SKM-1 (cell line): Measurements from ENCODE around the gene LTBP2.

ENCODE experiments used
- DNase-seq: peaks from one replicate; lab custom pipeline; 2025; ENCODE audit not compliant: unreplicated experiment; lab: John Stamatoyannopoulos, UW

LTBP2 gene

DNA sequence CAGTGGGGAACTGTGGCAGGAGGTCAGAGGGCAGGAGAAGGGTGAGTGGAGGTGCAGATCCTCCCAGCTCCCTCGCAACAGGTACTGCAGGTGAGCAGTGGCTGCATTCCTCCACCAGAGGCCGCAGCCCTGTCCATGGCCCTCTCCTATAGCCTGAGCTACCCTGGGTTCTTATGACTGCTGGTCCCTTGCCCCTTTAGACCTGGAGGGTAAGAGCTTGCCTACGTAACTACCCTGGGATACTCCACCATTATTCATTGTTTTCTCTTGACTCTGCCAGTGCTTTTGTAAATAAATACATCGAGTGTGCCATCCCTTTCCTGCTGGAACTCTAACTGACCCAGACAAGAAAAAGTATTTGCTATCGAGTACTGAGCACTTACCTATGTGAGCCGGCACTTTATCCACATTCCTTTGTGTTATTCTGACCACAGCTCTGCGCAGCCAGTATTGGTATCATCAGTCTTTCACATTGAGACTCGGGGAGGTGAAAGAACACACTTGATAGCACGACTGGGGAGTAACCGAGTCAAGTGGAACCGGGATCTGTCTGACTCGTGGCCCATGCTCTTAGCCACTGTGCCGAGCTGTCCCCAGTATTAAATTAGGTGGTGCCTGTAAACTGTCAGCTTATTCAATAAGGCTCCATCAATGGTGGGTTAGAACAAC, 38.5 kb downstream of the LTBP2 start:
- DNase-seq: no peak

DNA sequence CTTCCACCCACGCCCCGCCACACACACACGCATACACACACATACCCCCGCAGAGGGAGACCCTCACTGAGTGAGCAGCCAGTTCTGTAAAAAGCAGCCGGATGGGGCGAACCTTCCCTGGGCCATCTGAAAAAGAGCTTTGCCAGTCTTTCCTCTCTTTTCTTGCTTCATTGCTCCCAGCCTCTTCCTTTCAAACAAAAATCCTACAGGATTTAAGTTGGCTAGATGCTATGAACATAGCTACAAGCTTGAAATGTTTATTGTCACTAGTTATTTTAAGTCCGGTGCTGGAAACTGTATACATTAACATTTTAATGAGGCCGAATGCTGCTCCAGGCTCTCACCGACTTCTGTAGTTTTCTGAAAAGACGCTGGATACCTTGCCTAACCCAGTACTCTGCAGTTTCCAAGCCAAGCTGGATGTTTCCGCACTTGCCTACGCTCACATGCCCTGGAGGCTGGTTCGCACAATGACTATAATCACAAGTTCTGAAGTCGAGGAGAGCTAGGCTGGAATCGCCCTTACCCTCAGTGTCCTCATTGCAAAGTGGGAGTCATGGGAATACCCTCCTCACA, 39.2 kb downstream of the LTBP2 start:
- DNase-seq: no peak

DNA sequence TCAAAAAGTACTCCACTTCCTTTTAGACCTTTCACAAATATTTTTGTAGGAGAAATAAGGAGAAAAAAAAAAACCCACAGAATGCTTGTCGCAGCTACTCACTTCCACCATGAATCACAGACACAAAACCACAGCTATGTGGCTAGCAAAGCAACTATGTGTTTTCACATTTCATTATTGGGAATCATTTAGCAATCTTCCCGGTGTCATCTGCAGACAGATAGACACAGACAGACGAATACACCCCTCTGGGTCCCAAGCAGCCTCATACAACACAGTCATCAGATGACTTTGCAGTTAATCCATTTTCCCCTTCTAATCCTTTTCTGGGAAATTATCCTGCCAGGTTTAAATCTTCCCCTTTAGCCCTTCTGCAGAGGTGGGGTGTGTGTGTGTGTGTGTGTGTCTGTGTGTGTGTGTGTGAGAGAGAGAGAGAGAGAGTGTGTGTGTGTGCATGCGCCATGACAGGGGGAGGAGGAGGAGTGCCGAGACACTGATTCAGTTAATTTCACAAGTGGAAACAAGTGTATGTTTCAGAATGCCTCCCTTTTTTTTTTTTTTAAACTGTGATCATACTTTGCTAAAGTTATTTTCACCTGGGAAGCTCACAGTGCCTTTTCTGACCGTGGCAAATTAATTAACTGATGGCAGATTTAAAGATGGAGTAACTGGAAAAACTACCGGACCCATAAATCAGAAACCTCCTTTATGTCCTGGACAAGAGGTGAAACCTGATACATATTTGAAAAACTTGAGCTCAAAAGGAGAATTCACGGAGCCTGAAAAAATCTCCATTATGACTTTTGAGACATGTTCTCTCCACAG, 39.9 kb downstream of the LTBP2 start:
- no peak for DNase-seq

DNA sequence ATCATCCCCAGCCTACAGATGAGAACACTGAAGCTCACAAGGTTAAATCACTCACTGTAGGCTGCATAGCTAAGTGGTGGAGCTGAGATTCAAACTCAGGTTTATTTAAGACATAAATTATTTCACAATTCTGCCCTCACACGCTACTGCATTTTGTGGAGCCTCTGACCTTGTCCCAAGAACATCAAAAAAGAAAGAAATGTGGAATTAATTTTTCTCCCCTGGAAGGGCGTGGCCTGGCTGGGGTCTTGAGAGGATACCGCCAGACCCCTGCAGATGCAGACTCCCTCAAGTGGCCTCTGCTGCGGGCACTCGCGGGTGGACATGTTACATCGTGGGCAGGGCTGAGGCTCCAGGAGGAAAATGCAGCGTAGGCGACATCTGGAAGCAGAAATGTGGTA, 40.6 kb downstream of the LTBP2 start:
- no peak for DNase-seq

DNA sequence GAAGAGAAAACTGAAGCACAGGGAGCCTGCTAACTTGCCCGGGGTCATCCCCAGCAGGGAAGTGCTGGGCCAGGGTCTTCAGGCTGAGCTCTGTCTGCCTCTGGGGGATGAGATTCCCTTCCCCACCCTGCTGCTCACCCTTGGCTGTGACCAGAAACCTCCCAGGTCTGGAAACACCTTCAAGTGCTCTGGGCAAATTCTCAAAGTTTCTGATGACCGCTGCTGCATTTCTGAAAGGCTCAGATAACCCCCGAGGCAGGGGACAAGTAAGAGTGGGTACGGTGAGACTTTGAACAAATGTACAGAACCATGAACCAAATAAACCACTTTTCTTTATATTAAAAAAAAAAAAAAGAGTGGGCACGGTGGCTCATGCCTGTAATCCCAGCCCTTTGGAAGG, 41.3 kb downstream of the LTBP2 start:
- DNase-seq: no peak

DNA sequence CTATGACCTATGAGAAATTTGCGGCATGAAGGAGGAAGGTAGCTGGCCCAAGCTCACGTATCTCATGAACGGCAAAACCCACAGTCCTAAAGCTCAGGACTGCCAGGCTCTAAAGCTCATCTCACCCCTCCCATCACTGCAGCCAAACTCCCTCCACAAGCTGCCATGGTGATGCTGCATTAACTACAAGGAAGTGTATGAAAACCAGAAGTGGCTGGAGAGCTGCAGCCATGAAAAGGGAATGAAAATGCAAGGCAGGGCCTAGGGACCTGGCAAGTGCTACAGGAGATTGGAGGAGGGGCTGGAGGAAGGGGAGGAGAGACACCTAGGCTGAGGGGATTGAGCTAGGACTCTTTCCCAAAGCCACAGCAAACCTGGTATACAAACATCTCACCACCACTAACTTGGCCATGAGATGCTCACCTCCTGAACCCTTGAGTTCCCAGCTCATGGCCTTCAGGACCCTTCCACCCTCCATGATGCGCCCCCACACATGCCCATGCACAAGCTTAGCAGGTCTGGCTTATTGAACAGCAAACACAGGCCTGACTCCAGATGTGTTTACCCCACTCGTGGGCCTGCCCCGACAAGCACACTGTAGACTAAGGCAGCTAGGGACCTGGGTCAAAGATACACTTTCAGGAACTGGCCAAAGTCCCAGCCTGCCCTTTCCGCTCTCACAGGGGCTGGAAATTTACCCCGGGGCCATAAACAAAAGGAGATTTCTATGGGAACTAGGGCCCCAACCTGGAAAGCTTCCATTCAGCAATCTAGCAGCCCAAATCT, 42.0 kb downstream of the LTBP2 start:
- DNase-seq: no peak

DNA sequence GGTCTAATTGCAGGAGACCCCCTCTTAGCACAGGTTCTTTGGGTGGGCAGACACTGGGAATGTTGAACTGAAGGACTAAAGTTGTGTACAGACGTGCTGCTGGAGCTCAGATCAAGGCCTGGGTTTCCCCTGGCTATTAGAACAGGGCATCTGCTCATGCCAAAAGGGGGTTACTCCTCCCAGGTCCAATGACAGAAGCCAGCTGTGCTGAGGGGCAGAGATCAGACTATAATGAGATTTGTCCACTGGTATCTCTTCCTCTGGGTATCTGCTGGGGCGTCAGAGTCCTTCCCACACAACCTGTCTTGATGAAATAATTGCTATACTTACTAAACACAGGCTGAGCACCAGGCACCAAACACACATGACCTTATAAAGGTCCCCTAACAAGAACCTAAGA, 42.6 kb downstream of the LTBP2 start:
- DNase-seq: no peak

DNA sequence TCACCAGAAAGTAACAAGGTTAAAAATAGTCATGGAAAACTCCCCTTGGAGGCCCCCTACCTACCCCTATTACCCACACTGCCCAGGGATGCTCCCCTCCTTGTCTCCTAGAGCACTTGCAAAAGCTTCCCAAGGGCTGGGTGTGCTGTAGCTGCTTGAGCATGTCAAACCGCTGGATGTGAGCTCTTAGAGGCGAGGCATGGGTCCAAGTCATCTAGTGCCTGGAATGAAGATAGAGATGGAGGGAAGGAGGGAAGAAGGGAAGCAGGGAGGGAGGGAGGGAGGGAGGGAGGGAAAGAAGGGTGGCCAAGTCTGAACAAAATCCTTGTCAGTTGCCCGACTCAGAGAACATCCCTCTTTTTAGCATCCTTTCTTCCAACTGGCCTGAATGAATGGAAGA, 43.1 kb downstream of the LTBP2 start:
- DNase-seq: no peak

DNA sequence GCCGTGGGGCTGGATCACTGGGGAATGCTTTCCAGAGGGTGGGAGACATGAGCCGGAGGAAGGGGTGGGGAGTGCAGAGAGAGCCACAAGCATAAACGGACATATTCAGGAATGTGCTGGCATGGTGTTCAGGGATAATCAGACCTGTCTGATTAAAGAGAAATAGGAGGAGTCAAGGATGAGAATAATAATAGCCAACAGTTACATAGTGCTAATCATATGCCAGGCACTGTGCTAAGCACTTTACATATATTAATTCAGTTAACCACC, 43.7 kb downstream of the LTBP2 start:
- DNase-seq: no peak

DNA sequence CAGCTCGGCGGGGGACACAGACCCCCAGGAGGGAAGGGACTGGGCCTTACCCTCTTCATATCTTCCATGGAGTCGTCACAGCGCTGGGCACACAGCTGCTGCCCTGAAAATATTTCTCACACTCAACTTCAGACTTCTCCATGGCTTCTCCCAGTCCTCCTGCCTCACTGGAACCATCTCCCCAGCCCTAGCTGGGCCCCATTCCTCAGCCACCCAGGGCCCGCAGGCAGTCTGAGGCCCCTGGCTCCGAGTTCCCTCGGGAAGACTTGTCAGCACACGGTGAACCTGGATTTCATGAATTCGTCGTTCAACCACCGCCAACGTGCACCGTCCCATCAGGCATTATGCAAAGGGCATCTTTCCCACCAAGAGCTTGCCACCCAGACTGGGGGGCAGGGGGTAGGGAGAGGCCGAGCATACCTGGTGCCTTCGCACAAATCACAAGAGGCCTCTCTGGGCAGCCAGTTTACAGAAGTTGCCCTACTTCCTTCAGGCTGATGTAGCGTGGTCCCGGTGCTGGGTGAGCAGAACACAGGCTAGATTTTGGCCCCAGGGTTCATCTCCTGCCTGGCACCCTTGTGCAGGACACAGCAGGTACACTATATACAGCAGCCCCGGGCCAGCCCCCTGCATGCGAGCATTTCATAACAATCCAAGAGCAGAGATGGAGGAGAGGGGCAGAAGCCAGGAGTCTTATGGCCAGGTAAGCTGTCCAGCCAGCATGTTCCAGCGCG, 44.2 kb downstream of the LTBP2 start:
- no peak for DNase-seq

DNA sequence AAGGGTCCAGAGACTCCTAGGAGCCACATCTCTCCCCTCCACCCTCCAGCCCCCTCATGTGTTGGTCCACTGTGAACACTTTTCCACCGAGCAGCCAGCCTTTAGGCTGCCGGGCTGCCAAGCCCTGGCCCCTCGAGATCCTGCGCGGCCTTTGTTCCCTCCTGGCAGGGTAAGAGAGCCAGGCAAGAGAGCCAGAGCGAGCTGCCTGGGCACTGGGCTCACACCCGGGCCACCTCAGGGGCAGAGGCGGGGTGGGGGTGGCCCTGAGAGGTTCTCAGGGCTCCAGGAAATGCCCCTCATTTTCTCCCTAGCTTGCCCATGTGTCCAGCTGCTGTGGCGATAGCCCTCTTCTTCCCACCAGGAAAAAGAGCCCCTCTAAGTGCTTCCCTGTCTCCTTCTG, 44.8 kb downstream of the LTBP2 start:
- DNase-seq: no peak

DNA sequence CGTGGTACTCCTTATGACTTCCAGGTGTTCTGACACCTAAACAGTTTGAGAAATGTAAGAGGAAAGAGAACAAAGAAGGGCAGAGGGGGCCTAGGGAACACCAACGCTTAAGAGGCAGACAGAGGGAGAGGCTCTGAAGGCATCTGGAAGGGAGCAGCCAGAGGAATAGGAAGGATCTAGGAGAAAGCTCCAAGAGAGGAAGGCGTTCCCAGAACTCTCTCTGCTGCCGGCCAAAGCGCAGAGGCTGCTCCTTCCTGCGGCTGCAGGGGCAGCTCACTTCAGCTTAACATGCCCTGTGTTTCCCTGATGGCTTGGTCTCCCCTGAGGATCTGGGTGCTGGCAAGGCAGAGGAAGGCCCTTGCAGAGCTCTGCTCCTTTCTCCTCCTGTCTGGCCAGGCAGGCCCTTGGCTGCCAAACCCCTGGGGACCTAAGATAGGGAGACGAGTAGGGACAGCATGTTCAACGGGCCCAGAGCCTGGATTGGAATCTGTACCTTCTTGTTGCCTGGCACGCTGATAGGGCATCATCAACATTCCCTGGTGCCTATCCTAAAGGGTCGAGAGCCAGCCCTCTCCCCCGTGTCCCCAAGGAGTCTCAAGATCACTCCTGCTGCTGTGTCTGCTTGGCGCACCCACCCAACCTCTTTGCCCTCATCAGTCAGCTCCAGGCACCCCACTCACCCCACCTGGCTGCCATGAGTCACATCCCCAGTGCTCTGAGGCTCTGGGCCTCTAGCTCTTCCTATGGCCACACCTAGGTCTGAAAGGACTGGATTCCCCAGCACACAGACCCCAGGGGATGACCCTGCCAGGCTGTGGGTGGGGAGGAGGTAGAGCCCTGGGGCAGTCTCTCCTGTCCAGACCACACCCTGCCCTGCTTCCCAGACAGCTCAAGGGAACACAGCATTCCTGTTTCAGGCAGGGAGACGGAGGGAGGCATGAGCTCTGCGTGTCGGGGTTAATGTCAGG, 45.6 kb downstream of the LTBP2 start:
- DNase-seq: no peak

DNA sequence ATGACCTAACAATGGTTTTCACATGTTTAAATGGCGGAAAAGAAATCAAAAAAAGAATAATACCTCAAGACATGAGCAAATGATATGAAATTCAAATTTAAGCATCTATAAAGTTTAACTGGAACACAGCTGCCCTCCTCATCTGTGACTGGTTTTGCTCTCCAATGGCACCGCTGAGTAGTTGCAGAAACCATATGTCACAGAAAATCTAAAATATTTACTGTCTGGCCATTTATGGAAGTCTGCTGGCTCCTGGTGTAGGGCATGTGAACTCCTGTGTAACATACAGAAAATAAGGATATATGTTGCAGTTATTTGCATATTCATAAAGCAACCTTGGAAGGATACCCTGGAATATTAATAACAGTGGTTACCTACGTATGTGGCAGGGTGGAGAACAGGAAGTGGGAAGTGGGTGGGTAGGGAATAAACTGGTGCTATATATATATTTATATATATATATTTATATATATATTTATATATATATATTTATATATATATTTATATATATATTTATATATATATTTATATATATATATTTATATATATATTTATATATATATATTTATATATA, 48.4 kb downstream of the LTBP2 start:
- no peak for DNase-seq

DNA sequence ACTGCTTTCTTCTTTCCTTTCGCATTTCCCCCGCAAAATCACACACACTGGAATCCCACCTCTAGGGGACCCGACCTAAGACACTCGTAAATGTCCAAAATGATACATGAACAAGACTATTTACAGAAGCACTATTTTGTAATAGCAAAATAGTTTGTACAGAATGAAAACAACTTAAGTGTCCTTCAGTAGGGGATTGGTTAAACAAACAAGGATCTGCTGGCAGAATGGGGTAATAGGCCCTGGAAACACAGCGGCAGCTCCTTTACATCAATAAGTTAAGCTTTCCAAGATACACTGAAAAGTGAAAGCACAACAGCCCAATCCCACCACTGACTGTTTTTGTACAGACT, 48.8 kb downstream of the LTBP2 start:
- no peak for DNase-seq

DNA sequence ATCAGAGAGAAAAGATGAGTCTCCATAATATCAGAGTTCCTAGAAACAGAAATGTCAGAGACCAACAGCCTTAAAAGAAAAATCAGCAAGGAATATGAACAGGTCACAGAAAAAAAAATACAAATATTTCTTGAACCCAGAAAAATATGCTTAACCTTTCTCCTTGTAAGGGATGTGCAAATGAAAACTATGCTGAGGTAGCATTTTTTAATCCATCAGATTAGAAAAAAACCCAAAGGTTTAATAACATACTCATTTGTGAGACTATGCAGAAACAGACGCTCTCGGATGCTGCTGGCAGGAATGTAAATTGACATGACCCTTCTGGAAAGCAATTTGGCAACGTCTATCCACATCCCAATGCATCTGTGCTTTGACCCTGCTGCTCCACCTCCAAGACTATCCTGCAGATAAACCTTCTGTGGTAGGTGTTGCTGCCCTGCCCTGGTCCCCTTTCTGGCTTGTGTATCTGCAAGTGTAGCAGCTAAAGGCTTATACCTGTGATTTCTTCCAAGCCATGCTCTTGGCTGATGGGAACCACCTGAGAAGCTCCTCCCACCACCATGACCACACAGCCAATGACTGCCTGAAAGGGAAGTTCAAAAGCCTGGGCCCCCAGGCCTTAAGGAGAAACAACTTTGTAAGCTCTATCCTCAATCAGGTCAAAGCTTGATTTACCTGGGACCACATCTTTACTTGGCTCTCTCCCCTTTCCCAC, 49.4 kb downstream of the LTBP2 start:
- DNase-seq: no peak

DNA sequence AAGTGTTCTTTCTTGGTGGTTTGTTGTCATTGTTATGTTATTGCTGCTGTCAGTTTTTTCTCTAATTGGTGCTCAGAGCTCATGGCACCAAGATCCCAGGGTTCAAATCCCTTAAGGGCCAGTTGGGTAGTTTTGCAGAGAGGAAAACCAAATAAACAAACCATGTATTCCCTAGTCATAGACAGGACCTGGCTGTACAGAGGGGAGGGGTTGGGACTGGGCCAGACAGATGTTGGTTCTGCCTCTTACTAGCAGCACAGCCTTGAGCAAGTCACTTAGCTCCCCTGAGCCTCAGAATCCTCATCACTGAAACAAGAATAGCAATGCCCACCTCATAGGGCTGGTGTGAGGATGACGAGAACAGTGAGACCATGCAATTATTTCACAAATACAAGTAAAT, 53.4 kb downstream of the LTBP2 start:
- no peak for DNase-seq

DNA sequence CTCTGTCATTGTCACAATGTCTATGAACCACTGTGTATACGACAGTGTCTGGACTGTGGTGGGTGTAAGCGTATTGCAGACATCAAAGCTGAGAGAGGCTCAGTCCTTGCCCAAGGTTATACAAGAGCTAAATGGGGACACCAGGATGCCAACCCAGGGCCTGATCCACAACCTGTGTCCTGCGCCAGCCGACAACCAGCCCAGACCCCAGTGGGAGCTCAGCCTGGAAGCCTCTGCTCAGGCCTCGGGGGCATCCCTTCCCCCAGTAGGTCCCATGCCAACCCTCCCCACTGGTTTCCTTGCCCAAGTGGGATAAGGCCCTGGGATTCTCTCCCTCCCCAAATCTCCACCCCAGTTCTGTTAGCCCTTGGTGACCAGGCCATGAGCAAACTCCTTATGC, 54.3 kb downstream of the LTBP2 start:
- DNase-seq: no peak

DNA sequence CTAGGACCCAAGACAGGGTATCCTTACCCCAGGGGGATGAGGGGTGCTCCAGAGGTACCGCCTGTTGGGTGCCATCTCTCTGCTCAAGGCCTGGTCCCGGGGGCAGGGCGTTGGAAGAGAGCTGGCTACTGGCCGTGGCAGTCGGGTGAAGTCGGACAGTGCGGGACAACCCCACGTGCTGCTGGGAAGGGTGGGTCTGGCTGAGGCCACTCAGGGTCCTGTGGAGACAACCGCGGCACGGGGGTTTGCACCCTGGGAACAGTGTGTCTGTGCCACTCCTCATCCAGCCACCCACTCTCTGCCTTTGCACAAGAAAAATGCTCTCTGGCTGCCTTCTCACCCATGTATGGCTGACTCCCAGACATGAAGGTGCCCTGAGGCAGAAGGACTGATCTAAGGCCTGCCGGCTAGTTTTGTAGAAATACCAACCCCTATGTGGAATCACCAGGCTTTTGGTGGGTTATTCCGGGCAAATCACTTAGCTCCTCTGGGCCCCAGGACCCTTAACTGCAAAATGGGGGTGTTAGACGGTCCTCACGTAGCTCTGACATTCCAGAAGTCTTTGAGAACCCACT, 56.5 kb downstream of the LTBP2 start:
- no peak for DNase-seq
